SK-N-SH treated with all-trans-retinoic acid at 6 μM for 48 hours (cell line): Measurements from ENCODE around the gene PDCD1.
"Not testable (repeated sequence)": the region's sequence is repeated elsewhere in the genome, so short reads cannot be mapped to it uniquely, and the experiment has no call there.

ENCODE experiments used
- ATAC-seq: fragments of 200-7000 bp; cut with Tn5 transposase; 3 replicates; pipeline ENCODE4 v1.9.1; 2020; ENCODE audit warnings: mild to moderate bottlenecking, moderate library complexity
- ARNTL ChIP-seq: fragments of 450-650 bp; formaldehyde crosslinking; IDR thresholded peaks from 2 replicates; pipeline ENCODE4 v1.5.0; 2020; ENCODE audit warnings: low read depth, mild to moderate bottlenecking, moderate library complexity, borderline replicate concordance
- BACH2 ChIP-seq: fragments of 250-450 bp; sonication (Bioruptor Pico); IDR thresholded peaks from 2 replicates; pipeline ENCODE4 v1.9.0; 2021; ENCODE audit warnings: mild to moderate bottlenecking, borderline replicate concordance
- CREB5 ChIP-seq: fragments of 250-450 bp; sonication (Bioruptor Pico); IDR thresholded peaks from 2 replicates; pipeline ENCODE4 v1.5.1; 2020; ENCODE audit warnings: low read depth, mild to moderate bottlenecking, moderate library complexity
- CSDC2 ChIP-seq: fragments of 250-450 bp; sonication (Bioruptor Pico); IDR thresholded peaks from 2 replicates; pipeline ENCODE4 v1.5.0; 2020; ENCODE audit warnings: mild to moderate bottlenecking, moderate library complexity
- CSRNP3 ChIP-seq: fragments of 250-450 bp; sonication (Bioruptor Pico); IDR thresholded peaks from 2 replicates; pipeline ENCODE4 v1.5.1; 2021; ENCODE audit warnings: mild to moderate bottlenecking, moderate library complexity
- ESRRG ChIP-seq: fragments of 250-450 bp; sonication (Bioruptor Pico); IDR thresholded peaks from 2 replicates; pipeline ENCODE4 v1.6.1; 2021; ENCODE audit warnings: mild to moderate bottlenecking
- GLIS3 ChIP-seq: fragments of 250-450 bp; sonication (Bioruptor Pico); IDR thresholded peaks from 2 replicates; pipeline ENCODE4 v1.5.0; 2020; ENCODE audit warnings: mild to moderate bottlenecking, moderate library complexity
- ISL1 ChIP-seq: fragments of 250-450 bp; sonication (Bioruptor Pico); IDR thresholded peaks from 2 replicates; pipeline ENCODE4 v2.1.2; 2022; ENCODE audit warnings: mild to moderate bottlenecking, moderate library complexity
- OSR1 ChIP-seq: fragments of 250-450 bp; sonication (Bioruptor Pico); IDR thresholded peaks from 2 replicates; pipeline ENCODE4 v1.8.0; 2022; ENCODE audit warnings: moderate library complexity, mild to moderate bottlenecking, inconsistent platforms
- PATZ1 ChIP-seq: fragments of 250-450 bp; sonication (Bioruptor Pico); IDR thresholded peaks from 2 replicates; pipeline ENCODE4 v1.8.0; 2020; ENCODE audit warnings: mild to moderate bottlenecking, moderate library complexity, borderline replicate concordance
- POU6F1 ChIP-seq: fragments of 250-450 bp; sonication (Bioruptor Pico); IDR thresholded peaks from 2 replicates; pipeline ENCODE4 v1.8.0; 2021; ENCODE audit warnings: low read depth, mild to moderate bottlenecking, moderate library complexity, borderline replicate concordance
- PPARA ChIP-seq: fragments of 250-450 bp; sonication (Bioruptor Pico); IDR thresholded peaks from 2 replicates; pipeline ENCODE4 v1.5.0; 2020; ENCODE audit warnings: mild to moderate bottlenecking, borderline replicate concordance
- RARB ChIP-seq: fragments of 250-450 bp; sonication (Bioruptor Pico); IDR thresholded peaks from 2 replicates; pipeline ENCODE4 v1.8.0; 2021; ENCODE audit warnings: mild to moderate bottlenecking, moderate library complexity
- SNAI2 ChIP-seq: fragments of 250-450 bp; sonication (Bioruptor Pico); IDR thresholded peaks from 2 replicates; pipeline ENCODE4 v1.5.0; 2020; ENCODE audit warnings: mild to moderate bottlenecking, moderate library complexity
- TCF4 ChIP-seq: fragments of 250-450 bp; sonication (Bioruptor Pico); IDR thresholded peaks from 2 replicates; pipeline ENCODE4 v1.8.0; 2021; ENCODE audit warnings: mild to moderate bottlenecking, moderate library complexity, borderline replicate concordance
- TOX ChIP-seq: fragments of 250-450 bp; sonication (Bioruptor Pico); IDR thresholded peaks from 2 replicates; pipeline ENCODE4 v1.8.0; 2021; ENCODE audit warnings: mild to moderate bottlenecking, moderate library complexity, borderline replicate concordance
- TSHZ2 ChIP-seq: fragments of 250-450 bp; sonication (Bioruptor Pico); IDR thresholded peaks from 2 replicates; pipeline ENCODE4 v1.5.0; 2020; ENCODE audit warnings: mild to moderate bottlenecking, moderate library complexity
- ZC3H10 ChIP-seq: fragments of 250-450 bp; sonication (Bioruptor Pico); IDR thresholded peaks from 2 replicates; pipeline ENCODE4 v1.5.1; 2021; ENCODE audit warnings: mild to moderate bottlenecking, moderate library complexity
- ZFP30 ChIP-seq: fragments of 450-650 bp; formaldehyde crosslinking; IDR thresholded peaks from 2 replicates; pipeline ENCODE4 v1.5.0; 2022; ENCODE audit warnings: mild to moderate bottlenecking, moderate library complexity
- ZNF565 ChIP-seq: fragments of 450-650 bp; formaldehyde crosslinking; conservative IDR thresholded peaks from 2 replicates; pipeline ENCODE4 v1.5.0; 2020; ENCODE audit warnings: low read depth, mild to moderate bottlenecking, moderate library complexity
- ZNF70 ChIP-seq: fragments of 450-650 bp; formaldehyde crosslinking; IDR thresholded peaks from 2 replicates; pipeline ENCODE4 v1.5.0; 2020; ENCODE audit warnings: mild to moderate bottlenecking, moderate library complexity
- ZNF8 ChIP-seq: fragments of 450-650 bp; formaldehyde crosslinking; IDR thresholded peaks from 2 replicates; pipeline ENCODE4 v1.5.0; 2020; ENCODE audit warnings: mild to moderate bottlenecking, moderate library complexity

PDCD1 gene

GRCh38 chr2:241818229-241818942 is 40.3 kb downstream of the PDCD1 start:
- no peak for ATAC-seq
- TF ChIP-seq CREB5 (CRISPR knock-in tag) (no peak), OSR1 (CRISPR knock-in tag) (no peak), TCF4 (CRISPR knock-in tag) (no peak), CSDC2 (no peak), ZFP30 (CRISPR knock-in tag) (no peak), GLIS3 (CRISPR knock-in tag) (no peak), ESRRG (CRISPR knock-in tag) (no peak), CSRNP3 (CRISPR knock-in tag) (no peak), ZC3H10 (CRISPR knock-in tag) (no peak), ARNTL (no peak), POU6F1 (no peak), SNAI2 (CRISPR knock-in tag) (no peak), BACH2 (CRISPR knock-in tag) (no peak), ZNF565 (CRISPR knock-in tag) (no peak), TSHZ2 (CRISPR knock-in tag) (no peak), RARB (CRISPR knock-in tag) (no peak), ZNF8 (no peak)
- TF ChIP-seq, all 23 proteins: peak for 0

GRCh38 chr2:241817821-241818215 is 40.9 kb downstream of the PDCD1 start:
- ATAC-seq = not testable (repeated sequence)

- TF ChIP-seq ZNF565 (CRISPR knock-in tag) (no peak), CSDC2 (no peak), ESRRG (CRISPR knock-in tag) (no peak), ZNF70 (no peak), BACH2 (CRISPR knock-in tag) (no peak), TOX (no peak), POU6F1 (no peak), OSR1 (CRISPR knock-in tag) (no peak), ZNF8 (no peak), ISL1 (no peak), PATZ1 (no peak), ZFP30 (CRISPR knock-in tag) (no peak), TSHZ2 (CRISPR knock-in tag) (no peak), PPARA (CRISPR knock-in tag) (no peak)
- ATAC-seq = no peak
Observed at GRCh38 chr2:241817126-241817820, 41.4 kb downstream of the PDCD1 start.
